HEK293 (cell line): Measurements from ENCODE around the gene TSSK3.
"Not testable (repeated sequence)": the region's sequence is repeated elsewhere in the genome, so short reads cannot be mapped to it uniquely, and the experiment has no call there.

ENCODE experiments used
- CTCF ChIA-PET: fragments of 350-600 bp; formaldehyde crosslinking; extraction: SDS; loops from one replicate; lab custom pipeline; 2021; ENCODE audit warnings: antibody characterized with exemption; lab: Yijun Ruan, JAX
- POLR2A ChIA-PET: fragments of 300-600 bp; formaldehyde crosslinking; extraction: SDS; loops from one replicate; lab custom pipeline; 2020; ENCODE audit warnings: antibody characterized with exemption, inconsistent platforms; lab: Yijun Ruan, JAX
- H3K27ac ChIP-seq: fragments of 200-500 bp; sonication (Bioruptor generic); 2 replicates; pipeline ENCODE4 v1.5.1; 2014; ENCODE audit warnings: low read depth, low read length, control low read depth, inconsistent platforms; ENCODE audit errors: extremely low read depth
- H3K36me3 ChIP-seq, 2 experiments: fragments of 200-500 bp in 1 of 2; sonication (Bioruptor generic) in 1 of 2; 1 replicate in 1 of 2; 2 replicates in 1 of 2; pipeline ENCODE4 v1.5.1; 2014 to 2017; ENCODE audit warnings: inconsistent platforms in 2 of 2, low read length in 2 of 2; ENCODE audit not compliant: control insufficient read depth in 2 of 2, insufficient read depth in 1 of 2
- H3K4me1 ChIP-seq: fragments of 200-500 bp; sonication (Bioruptor generic); 2 replicates; pipeline ENCODE4 v1.5.1; 2014; ENCODE audit warnings: mild to moderate bottlenecking, low read length, inconsistent platforms; ENCODE audit not compliant: control insufficient read depth, insufficient read depth
- H3K4me3 ChIP-seq: 2 replicates; pipeline ENCODE4 v1.5.1; 2011; ENCODE audit warnings: low read depth, mild to moderate bottlenecking, control low read depth, low read length, moderate library complexity
- H3K9me3 ChIP-seq: fragments of 200-500 bp; sonication (Bioruptor generic); 2 replicates; pipeline ENCODE4 v1.5.1; 2014; ENCODE audit warnings: low read depth, low read length, inconsistent platforms; ENCODE audit not compliant: control insufficient read depth, insufficient read depth
- INSM2 ChIP-seq: fragments of 450-650 bp; formaldehyde crosslinking; IDR thresholded peaks from 2 replicates; pipeline ENCODE4 v1.5.1; 2016; ENCODE audit warnings: missing biosample characterization, missing genetic modification characterization
- MYNN ChIP-seq: fragments of 450-650 bp; formaldehyde crosslinking; IDR thresholded peaks from 2 replicates; pipeline ENCODE4 v1.5.1; 2016; ENCODE audit warnings: missing biosample characterization, missing genetic modification characterization, borderline replicate concordance
- SETDB1 ChIP-seq: IDR thresholded peaks from one replicate; pipeline ENCODE4 v1.6.1; 2017; ENCODE audit warnings: mild to moderate bottlenecking, low read length, moderate library complexity, mixed read lengths; ENCODE audit not compliant: insufficient read length
- ZBTB7A ChIP-seq: fragments of 450-650 bp; formaldehyde crosslinking; IDR thresholded peaks from 2 replicates; pipeline ENCODE4 v1.5.1; 2016; ENCODE audit warnings: low read depth, missing biosample characterization, missing genetic modification characterization
- ZFP3 ChIP-seq: fragments of 450-650 bp; formaldehyde crosslinking; IDR thresholded peaks from 2 replicates; pipeline ENCODE4 v1.5.1; 2016; ENCODE audit warnings: low read depth, missing biosample characterization, missing genetic modification characterization
- ZNF121 ChIP-seq: fragments of 450-650 bp; formaldehyde crosslinking; IDR thresholded peaks from 2 replicates; pipeline ENCODE4 v1.5.1; 2016; ENCODE audit warnings: missing biosample characterization, missing genetic modification characterization
- ZNF175 ChIP-seq: fragments of 450-650 bp; formaldehyde crosslinking; IDR thresholded peaks from 2 replicates; pipeline ENCODE4 v1.5.1; 2016; ENCODE audit warnings: missing biosample characterization, missing genetic modification characterization
- ZNF26 ChIP-seq: fragments of 450-650 bp; formaldehyde crosslinking; IDR thresholded peaks from 2 replicates; pipeline ENCODE4 v1.5.1; 2016; ENCODE audit warnings: missing biosample characterization, missing genetic modification characterization
- ZNF274 ChIP-seq, 2 experiments: fragments of 200-500 bp in 1 of 2; fragments of 450-650 bp in 1 of 2; sonication (Bioruptor generic) in 1 of 2; formaldehyde crosslinking in 1 of 2; IDR thresholded peaks; 2 replicates each; pipeline versions ENCODE4 v1.5.1 to v1.6.1; 2014 to 2016; ENCODE audit warnings: borderline replicate concordance in 1 of 2, inconsistent platforms in 1 of 2, low read length in 1 of 2, missing biosample characterization in 1 of 2, missing genetic modification characterization in 1 of 2
- ZNF423 ChIP-seq: fragments of 450-650 bp; formaldehyde crosslinking; IDR thresholded peaks from 2 replicates; pipeline ENCODE4 v1.5.1; 2016; ENCODE audit warnings: missing biosample characterization, missing genetic modification characterization
- ZNF530 ChIP-seq: fragments of 450-650 bp; formaldehyde crosslinking; IDR thresholded peaks from 2 replicates; pipeline ENCODE4 v1.5.1; 2016; ENCODE audit warnings: low read depth, missing biosample characterization, missing genetic modification characterization
- ZNF600 ChIP-seq: fragments of 450-650 bp; formaldehyde crosslinking; IDR thresholded peaks from 2 replicates; pipeline ENCODE4 v1.5.1; 2016; ENCODE audit warnings: missing biosample characterization, missing genetic modification characterization
- ZNF654 ChIP-seq: fragments of 450-650 bp; formaldehyde crosslinking; IDR thresholded peaks from 2 replicates; pipeline ENCODE4 v1.5.1; 2016; ENCODE audit warnings: low read depth, missing biosample characterization, missing genetic modification characterization
- ZNF658 ChIP-seq: fragments of 450-650 bp; formaldehyde crosslinking; IDR thresholded peaks from 2 replicates; pipeline ENCODE4; 2016; ENCODE audit warnings: missing biosample characterization, missing genetic modification characterization
- TF ChIP-seq, protein P1 (sequence below): fragments of 450-650 bp; formaldehyde crosslinking; IDR thresholded peaks from 2 replicates; pipeline ENCODE4 v1.5.1; 2017; ENCODE audit warnings: missing biosample characterization, mild to moderate bottlenecking, missing genetic modification characterization, moderate library complexity
- TF ChIP-seq, protein P2 (sequence below): fragments of 450-650 bp; formaldehyde crosslinking; IDR thresholded peaks from 2 replicates; pipeline ENCODE4 v1.5.1; 2016; ENCODE audit warnings: missing biosample characterization, missing genetic modification characterization
- TF ChIP-seq, protein P3 (sequence below): fragments of 450-650 bp; formaldehyde crosslinking; IDR thresholded peaks from 2 replicates; pipeline ENCODE4 v1.5.1; 2016; ENCODE audit warnings: missing biosample characterization, missing genetic modification characterization
- TF ChIP-seq, protein P4 (sequence below): fragments of 450-650 bp; formaldehyde crosslinking; optimal IDR thresholded peaks from 2 replicates; pipeline ENCODE3; 2016; ENCODE audit warnings: missing biosample characterization, mild to moderate bottlenecking, missing genetic modification characterization
- TF ChIP-seq, protein P5 (sequence below): fragments of 450-650 bp; formaldehyde crosslinking; IDR thresholded peaks from 2 replicates; pipeline ENCODE4 v1.5.1; 2016; ENCODE audit warnings: missing biosample characterization, missing genetic modification characterization

TSSK3 gene

GRCh38 chr1:32394890-32395432, 32.6 kb downstream of the TSSK3 start (continued):
- TF ChIP-seq INSM2 (0 out of 2 replicates have a peak, but pooled peaks have one; percentile 46), ZNF600 (tag by site-specific recombination) (0 out of 2 replicates have a peak, but pooled peaks have one; percentile 47)
- TF ChIP-seq, protein P1, sequence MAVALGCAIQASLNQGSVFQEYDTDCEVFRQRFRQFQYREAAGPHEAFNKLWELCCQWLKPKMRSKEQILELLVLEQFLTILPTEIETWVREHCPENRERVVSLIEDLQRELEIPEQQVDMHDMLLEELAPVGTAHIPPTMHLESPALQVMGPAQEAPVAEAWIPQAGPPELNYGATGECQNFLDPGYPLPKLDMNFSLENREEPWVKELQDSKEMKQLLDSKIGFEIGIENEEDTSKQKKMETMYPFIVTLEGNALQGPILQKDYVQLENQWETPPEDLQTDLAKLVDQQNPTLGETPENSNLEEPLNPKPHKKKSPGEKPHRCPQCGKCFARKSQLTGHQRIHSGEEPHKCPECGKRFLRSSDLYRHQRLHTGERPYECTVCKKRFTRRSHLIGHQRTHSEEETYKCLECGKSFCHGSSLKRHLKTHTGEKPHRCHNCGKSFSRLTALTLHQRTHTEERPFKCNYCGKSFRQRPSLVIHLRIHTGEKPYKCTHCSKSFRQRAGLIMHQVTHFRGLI (tag by site-specific recombination): 0 out of 2 replicates have a peak, but pooled peaks have one; percentile 9
- TF ChIP-seq, all 188 proteins: peak for 16

DNA sequence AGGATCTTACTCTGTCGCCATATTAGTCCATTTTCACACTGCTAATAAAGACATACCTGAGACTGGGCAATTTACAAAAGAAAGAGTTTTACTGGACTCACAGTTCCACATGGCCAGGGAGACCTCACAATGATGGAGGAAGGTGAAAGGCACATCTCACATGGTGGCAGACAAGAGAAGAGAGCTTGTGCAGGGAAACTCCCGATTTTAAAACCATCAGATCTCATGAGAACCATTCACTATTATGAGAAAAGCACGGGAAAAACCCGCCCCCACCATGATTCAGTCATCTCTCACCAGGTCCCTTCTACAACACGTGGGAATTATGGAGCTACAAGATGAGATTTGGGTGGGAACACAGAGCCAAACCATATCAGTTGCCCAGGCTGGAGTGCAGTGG, 34.2 kb downstream of the TSSK3 start:
- H3K4me1 ChIP-seq, H3K27ac ChIP-seq, H3K9me3 ChIP-seq, H3K4me3 ChIP-seq, CTCF ChIA-PET: not testable (repeated sequence)
- POLR2A ChIA-PET: interaction anchor here (0.7 kb wide), 1 partner anchor 139 kb away, joined by 4 read pairs; no protein-coding TSS in a partner anchor
- peaks cover 0 to 20% of the 10 kb centered on the region in 2 experiments; a peak in 2 of 3 replicates for H3K36me3 ChIP-seq
- peak; percentile 34 for TF ChIP-seq SETDB1

DNA sequence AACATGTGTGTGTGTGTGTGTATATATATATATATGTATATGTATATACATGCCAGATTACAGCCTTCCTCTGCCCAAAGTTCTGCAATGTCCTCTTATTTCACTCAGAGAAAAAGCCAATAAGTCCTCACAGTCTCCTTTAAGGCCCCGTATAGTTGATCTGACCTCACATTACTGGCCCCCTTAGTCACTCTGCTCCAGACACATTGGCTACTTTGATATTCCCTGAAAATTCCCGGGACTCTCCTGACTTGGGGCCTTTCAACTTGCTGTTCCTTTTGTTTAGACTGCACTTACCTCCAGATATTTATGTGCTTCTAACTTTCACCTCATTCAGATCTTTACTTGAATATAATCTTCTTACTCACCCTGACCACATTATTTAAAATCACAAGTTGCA, 36.1 kb downstream of the TSSK3 start:
- CTCF ChIA-PET: interaction anchor here (0.6 to 5.6 kb wide), 2 partner anchors 15 to 126 kb away, joined by 3 to 105 read pairs; no protein-coding TSS in a partner anchor

More for the DNA sequence above, 36.1 kb downstream of the TSSK3 start:
- Histone ChIP-seq H3K36me3 (peaks cover 0 to 1% of the 10 kb centered on the region in 2 experiments; a peak in 1 of 3 replicates), H3K9me3 (no peaks in the 10 kb centered on the region), H3K4me1 (peaks cover 2% of the 10 kb centered on the region; the same call in 1 of the 2 replicates), H3K27ac (no peak overlapping the region), H3K4me3 (no peak overlapping the region)
- POLR2A ChIA-PET: interaction anchor here (0.6 to 1.1 kb wide), 2 partner anchors 122 to 253 kb away, joined by 3 to 4 read pairs; partner anchors contain the start of gene RBBP4
- TF ChIP-seq ZFP3: no peak
- no peak for TF ChIP-seq ZNF274 (IDR thresholded peaks at IDR 0.05; ENCODE audit: low read length)
- no peak for TF ChIP-seq ZNF274 (tag by site-specific recombination; IDR thresholded peaks at IDR 0.05; ENCODE audit: borderline replicate concordance)
- no peak for TF ChIP-seq ZNF423
- TF ChIP-seq ZNF175 (tag by site-specific recombination): no peak
- TF ChIP-seq, protein P2, sequence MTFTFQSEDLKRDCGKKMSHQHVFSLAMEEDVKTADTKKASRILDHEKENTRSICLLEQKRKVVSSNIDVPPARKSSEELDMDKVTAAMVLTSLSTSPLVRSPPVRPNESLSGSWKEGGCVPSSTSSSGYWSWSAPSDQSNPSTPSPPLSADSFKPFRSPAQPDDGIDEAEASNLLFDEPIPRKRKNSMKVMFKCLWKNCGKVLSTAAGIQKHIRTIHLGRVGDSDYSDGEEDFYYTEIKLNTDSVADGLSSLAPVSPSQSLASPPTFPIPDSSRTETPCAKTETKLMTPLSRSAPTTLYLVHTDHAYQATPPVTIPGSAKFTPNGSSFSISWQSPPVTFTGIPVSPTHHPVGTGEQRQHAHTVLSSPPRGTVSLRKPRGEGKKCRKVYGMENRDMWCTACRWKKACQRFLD: no peak
- TF ChIP-seq, protein P3, sequence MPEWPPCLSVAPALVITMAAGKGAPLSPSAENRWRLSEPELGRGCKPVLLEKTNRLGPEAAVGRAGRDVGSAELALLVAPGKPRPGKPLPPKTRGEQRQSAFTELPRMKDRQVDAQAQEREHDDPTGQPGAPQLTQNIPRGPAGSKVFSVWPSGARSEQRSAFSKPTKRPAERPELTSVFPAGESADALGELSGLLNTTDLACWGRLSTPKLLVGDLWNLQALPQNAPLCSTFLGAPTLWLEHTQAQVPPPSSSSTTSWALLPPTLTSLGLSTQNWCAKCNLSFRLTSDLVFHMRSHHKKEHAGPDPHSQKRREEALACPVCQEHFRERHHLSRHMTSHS (tag by site-specific recombination): no peak
- no peak for TF ChIP-seq ZNF658 (tag by site-specific recombination)
- TF ChIP-seq ZNF121 (tag by site-specific recombination): no peak
- TF ChIP-seq ZBTB7A (tag by site-specific recombination): no peak
- no peak for TF ChIP-seq ZNF530 (tag by site-specific recombination)
- no peak for TF ChIP-seq MYNN (tag by site-specific recombination)
- TF ChIP-seq, protein P4, sequence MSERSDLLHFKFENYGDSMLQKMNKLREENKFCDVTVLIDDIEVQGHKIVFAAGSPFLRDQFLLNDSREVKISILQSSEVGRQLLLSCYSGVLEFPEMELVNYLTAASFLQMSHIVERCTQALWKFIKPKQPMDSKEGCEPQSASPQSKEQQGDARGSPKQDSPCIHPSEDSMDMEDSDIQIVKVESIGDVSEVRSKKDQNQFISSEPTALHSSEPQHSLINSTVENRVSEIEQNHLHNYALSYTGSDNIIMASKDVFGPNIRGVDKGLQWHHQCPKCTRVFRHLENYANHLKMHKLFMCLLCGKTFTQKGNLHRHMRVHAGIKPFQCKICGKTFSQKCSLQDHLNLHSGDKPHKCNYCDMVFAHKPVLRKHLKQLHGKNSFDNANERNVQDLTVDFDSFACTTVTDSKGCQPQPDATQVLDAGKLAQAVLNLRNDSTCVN (tag by site-specific recombination): no peak
- TF ChIP-seq, protein P5, sequence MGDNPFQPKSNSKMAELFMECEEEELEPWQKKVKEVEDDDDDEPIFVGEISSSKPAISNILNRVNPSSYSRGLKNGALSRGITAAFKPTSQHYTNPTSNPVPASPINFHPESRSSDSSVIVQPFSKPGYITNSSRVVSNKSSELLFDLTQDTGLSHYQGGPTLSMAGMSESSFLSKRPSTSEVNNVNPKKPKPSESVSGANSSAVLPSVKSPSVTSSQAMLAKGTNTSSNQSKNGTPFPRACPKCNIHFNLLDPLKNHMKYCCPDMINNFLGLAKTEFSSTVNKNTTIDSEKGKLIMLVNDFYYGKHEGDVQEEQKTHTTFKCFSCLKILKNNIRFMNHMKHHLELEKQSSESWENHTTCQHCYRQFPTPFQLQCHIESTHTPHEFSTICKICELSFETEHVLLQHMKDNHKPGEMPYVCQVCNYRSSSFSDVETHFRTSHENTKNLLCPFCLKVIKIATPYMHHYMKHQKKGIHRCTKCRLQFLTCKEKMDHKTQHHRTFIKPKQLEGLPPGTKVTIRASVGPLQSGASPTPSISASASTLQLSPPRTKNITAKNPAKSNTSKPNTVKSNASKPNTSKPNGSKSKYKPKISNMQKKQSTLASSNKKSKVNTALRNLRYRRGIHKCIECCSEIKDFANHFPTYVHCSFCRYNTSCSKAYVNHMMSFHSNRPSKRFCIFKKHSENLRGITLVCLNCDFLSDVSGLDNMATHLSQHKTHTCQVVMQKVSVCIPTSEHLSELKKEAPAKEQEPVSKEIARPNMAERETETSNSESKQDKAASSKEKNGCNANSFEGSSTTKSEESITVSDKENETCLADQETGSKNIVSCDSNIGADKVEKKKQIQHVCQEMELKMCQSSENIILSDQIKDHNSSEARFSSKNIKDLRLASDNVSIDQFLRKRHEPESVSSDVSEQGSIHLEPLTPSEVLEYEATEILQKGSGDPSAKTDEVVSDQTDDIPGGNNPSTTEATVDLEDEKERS (tag by site-specific recombination): no peak
- no peak for TF ChIP-seq ZNF654 (tag by site-specific recombination)
- no peak for TF ChIP-seq ZNF26 (tag by site-specific recombination)
